HG03460 (cell line): Measurements from ENCODE around the gene SLAMF6.
"Not testable (repeated sequence)": the region's sequence is repeated elsewhere in the genome, so short reads cannot be mapped to it uniquely, and the experiment has no call there.

ENCODE experiments used
- ATAC-seq: cut with Tn5 transposase; IDR thresholded peaks from one replicate; pipeline ENCODE4 v1.9.1; 2021; ENCODE audit not compliant: unreplicated experiment

SLAMF6 gene

DNA sequence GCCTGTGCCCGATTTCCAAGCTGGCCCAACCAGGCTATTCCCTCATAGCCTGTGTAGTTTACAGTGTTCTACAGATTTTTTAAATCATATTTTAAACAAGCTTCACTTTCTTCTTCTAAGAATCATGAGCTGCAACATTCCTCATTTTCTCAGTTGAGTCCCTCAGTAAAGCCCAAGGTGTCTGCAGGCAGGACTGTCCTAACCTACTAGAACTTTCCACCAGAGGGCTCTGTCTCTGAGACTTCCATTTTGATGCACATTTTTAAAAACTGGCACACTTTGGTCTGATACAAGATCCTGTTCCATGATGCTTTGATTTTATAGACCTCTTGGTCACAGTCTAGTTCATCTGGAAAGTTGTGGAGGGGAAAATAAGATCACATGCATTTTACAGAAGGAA, 21.6 kb upstream of the SLAMF6 start:
- ATAC-seq: no peak

DNA sequence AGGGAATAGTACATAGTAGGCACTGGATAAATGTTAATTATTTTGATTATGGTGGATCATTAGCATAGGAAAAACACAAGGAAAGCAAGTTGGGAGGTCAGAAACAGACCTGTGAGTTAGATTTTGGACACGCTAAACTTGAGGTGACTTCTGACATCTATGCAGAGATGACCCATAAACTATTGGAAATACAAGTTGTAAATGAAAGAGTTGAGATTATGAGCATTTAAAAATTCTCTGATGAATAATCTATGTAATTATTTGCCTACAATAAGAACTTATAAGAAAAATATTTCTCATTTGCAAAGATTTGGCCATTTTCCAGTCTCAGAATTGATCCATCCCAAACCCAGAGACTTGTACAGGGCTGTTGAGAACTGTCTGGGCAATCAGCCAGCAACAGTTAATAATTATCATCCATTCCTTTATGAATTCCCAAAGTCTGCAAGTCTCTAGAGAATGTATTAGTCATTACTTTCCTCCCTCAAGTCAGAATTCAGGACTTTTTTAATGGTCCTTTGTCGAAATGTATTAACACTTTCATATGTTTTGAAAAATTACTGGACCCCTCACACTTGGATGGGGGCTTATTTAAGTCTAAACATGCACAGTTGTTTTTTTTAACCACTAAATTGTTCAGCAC, 19.4 kb upstream of the SLAMF6 start:
- ATAC-seq: no peak

GRCh38 chr1:160541622-160542302, 18.7 kb upstream of the SLAMF6 start:
- no peak for ATAC-seq

DNA sequence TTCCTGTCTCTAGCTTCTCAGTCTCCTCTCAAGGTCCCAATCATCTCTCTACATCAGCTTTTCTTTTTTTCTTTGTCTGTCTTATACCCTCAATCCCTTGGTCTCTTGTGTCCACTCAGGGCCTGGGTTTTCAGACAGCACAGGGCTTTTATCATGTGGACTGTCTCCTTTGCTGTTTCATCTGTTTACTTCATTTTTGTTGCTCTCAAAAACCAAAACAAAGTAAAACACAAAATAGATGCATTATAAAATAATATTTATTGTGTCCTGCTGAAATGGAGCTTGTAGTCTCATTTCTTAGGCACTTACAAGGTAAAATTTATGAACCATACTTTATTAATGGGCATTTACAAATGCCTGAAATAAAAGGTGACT, 17.8 kb upstream of the SLAMF6 start:
- ATAC-seq: no peak

DNA sequence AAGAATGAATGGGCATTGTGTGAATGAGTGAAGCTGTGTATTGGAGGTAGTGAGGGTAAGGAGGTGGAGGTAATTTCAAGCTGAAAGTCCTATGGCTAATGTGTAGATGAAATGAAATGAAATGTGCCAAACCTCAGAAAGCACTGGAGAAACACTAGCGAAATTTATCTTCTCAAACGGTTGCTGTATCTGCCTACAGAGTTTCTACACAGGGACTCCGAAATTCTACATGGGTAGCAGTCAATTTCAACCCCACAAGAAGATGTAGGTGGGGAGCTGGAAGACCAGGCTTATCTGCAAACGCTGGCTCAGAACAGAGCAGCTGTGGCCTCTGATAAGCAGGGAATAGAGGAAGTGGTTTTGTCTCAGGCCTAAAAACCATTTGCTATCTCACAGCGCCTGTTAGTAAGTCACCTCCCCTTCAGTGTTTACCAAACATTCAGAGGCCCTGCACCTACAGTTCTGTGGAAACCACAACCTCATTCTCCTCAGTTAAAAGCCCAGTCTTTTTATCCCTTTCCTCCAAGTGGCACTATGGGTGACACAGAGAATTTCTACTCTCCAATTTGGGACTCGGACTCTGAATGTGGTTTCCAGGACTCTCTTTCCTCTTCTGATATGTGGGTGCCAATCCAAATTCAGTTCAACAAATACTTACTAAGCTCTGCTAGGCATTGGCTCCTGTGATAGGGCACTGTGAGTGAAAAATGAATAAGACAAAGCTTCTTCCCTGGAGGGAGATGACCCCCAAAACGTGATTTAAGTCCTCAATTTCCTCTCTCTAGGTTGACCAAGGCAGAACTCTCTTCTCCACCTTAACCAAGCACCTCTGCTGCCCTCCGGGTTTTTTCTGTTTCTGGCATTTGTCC, 17.2 kb upstream of the SLAMF6 start:
- peak; percentile 90 for ATAC-seq

DNA sequence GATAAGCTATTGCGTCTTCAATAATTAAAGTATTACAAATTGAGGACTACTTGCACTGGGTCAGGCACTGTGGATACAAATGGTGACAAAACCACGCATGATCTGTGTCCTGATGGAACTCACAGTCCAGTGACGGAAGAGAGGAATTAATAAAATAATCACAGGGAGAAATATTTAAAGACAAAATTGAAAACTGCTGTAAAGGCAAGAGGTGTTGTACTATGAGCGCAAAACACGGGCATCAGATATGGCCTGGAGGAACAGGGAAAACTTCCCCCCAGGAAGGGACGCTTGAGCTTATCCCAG, 16.6 kb upstream of the SLAMF6 start:
- ATAC-seq: no peak

- no peak for ATAC-seq
These were observed 16.1 kb upstream of the SLAMF6 start for GRCh38 chr1:160538985-160539651.

DNA sequence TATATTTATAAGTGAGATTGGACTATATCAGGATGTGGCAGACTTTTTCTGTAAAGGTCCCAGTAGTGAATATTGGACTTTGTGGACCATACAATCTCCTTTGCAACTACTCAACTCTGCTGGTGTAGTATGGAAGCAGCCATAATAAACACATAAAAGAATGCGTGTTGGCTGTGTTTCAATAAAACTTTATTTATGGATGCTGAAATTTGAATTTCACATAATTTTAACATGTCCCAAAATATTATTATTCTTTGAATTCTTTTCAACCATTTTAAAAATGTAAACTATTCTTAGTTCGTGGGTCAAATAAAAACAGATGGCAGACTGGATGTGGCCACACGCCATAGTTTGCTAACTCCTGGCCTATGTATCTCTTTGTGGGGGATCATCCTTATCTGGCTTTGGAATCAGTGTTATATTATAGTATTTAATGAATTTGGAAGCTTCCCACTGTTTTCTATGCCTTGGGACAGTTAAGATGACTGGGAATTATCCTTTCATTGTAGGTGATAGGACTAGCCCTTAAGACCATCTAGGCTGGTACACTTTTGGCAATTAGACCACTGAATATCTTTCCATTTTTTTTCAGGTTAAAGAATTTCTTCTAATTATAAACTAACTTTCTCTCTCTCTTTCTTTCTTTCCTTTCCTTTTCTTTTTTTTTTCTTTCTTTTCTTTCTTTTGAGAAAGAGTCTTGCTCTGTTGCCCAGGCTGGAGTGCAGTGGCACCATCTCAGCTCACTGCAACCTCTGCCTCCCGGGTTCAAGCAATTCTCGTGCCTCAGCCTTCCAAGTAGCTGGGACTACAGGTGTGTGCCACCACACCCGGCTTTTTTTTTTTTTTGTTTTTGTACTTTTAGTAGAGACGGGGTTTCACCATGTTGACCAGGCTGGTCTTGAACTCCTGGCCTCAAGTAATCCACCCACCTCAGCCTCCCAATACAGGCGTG, 14.9 kb upstream of the SLAMF6 start:
- ATAC-seq: no peak

DNA sequence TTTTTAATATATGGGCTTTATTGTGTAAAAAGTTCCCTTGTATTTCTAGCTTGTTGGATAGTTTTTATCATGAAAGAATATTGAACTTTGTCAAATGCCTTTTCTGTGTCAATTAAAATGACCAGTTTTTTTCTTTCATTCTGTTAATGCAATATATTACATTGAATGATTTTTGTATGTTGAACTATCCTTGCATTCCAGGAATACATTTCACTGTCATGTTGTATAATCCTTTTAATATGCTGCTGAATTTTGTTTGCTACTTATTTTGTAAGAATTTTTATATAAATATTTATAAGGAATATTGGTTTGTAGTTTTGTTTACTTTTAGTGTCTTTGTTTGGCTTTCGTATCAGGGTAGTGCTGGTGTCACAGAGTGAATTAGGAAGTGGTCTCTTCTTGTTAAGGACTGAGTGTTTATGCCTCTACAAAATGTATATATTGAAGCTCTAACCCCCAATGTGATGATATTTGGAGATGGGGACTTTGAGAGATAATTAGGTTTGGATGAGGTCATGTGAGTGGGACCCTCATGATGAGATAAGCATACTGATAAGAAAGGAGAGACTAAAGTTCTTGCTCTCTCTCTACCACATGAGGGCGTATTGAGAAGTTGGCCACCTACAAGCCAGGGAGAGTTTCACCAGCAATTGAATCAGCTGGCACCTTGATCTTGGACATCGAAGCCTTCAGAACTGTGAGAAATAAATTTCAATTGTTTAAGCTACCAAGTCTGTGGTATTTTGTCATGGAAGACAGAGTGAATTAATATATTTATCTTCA, 12.0 kb upstream of the SLAMF6 start:
- ATAC-seq: no peak

DNA sequence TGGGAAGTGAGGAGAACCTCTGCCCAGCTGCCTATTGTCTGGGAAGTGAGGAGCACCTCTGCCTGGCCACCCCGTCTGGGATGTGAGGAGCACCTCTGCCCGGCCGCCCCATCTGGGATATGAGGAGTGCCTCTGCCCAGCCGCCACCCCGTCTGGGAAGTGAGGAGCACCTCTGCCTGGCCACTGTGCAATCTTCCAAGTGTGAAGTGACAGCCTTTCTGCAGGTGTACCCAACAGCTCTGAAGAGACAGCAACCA, 9.4 kb upstream of the SLAMF6 start:
- not testable (repeated sequence) for ATAC-seq

GRCh38 chr1:160531809-160532556, 8.9 kb upstream of the SLAMF6 start:
- not testable (repeated sequence) for ATAC-seq

DNA sequence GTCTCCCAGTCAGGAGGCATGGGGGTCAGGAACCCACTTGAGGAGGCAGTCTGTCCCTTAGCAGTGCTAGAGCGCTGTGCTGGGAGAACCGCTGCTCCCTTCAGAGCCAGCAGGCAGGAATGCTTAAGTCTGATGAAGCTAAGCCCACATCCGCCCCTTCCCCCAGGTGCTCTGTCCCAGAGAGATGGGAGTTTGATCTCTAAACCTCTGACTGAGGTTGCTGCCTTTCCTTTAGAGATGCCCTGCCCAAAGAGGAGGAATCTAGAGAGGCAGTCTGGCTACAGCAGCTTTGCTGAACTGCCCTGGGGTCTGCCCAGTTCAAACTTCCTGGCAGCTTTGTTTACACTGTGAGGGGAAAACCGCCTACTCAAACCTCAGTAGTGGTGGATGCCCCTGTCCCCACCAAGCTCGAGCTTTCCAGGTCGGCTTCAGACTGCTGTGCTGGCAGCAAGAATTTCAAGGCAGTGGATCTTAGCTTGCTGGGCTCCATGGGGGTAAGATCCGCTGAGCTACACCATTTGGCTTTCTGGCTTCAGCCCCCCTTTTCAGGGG, 6.4 kb upstream of the SLAMF6 start:
- not testable (repeated sequence) for ATAC-seq

DNA sequence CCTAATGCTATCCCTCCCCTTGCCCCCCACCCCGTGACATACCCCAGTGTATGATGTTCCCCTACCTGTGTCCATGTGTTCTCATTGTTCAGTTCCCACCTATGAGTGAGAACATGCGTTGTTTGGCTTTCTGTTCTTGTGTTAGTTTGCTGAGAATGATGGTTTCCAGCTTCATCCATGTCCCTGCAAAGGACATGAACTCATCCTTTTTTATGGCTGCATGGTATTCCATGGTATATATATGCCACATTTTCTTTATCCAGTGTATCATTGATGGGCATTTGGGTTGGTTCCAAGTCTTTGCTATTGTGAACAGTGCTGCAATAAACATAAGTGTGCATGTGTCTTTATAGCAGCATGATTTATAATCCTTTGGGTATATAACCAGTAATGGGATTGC, 734 bp upstream of the SLAMF6 start:
- ATAC-seq: not testable (repeated sequence)

GRCh38 chr1:160522136-160522535, 919 bp downstream of the SLAMF6 start:
- ATAC-seq: no peak

DNA sequence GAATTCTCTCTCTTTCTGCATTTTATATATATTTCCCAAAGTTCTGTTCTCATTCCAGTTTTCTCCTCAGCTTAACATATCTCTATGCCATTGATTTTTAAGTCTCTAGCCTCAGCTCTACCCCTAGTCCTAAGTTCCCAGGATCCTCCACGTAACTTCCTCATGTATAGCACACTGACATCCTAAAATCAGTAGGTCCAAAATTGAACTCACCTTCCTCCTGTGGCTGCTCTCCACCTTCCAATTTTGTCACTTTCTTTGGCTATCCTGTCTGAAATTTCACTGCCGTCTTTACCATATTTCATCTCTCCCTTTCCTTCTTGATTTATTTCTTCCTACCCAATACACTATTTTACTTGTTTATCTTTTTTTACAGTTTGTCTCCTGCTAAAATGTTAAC, 1.5 kb downstream of the SLAMF6 start:
- no peak for ATAC-seq

GRCh38 chr1:160520999-160521398, 2.1 kb downstream of the SLAMF6 start:
- ATAC-seq: no peak

DNA sequence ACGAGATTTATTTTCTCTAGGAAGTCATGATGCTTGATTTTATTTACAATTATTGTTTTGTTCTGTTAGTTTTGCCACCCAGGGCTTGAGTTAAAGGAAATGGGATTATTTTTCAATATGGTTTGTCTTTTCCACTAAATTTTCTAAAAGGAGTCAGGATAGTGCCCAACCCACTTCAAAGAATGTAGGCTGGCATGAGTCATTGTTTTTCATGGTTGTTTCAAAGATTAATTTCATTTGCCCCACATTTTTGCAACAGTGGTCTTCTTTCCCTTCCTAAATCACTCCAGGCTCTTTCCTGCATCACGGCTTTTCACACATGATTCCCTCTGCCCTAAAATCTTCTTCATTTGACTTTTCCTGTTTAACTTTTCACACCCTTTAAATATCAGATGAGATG, 2.5 kb downstream of the SLAMF6 start:
- ATAC-seq: no peak

GRCh38 chr1:160519642-160520435, 3.2 kb downstream of the SLAMF6 start:
- peak; percentile 52 for ATAC-seq
